Fibroblast of mammary gland (primary cell): ENCODE results near the gene BTBD9.
A peak's percentile ranks its signal among the peaks of the same experiment; 100 is the strongest.

Experiments used
- DNase-seq: peaks from one replicate; pipeline ENCODE4 v3.0.0-alpha.2; 2010; ENCODE audit warnings: low read depth
- H3K4me3 ChIP-seq: 2 replicates; pipeline ENCODE4 v1.5.1; 2011; ENCODE audit warnings: low read depth, mild to moderate bottlenecking, low read length, moderate library complexity; ENCODE audit not compliant: control insufficient read depth
- CTCF ChIP-seq: conservative IDR thresholded peaks from 2 replicates; pipeline ENCODE4 v1.5.1; 2011; ENCODE audit warnings: low read depth, low read length, inconsistent platforms; ENCODE audit not compliant: control insufficient read depth, insufficient read depth

BTBD9 gene

GRCh38 chr6:38141716-38142115 is 498.0 kb downstream of the BTBD9 start:
- DNase-seq, result no peak
- no peak for TF ChIP-seq CTCF
- H3K4me3 ChIP-seq, result no peak overlapping the region

GRCh38 chr6:38141085-38141484 is 498.6 kb downstream of the BTBD9 start:
- DNase-seq, result no peak
- H3K4me3 ChIP-seq, result no peak overlapping the region
- TF ChIP-seq CTCF, result no peak

GRCh38 chr6:38138374-38138773 is 501.4 kb downstream of the BTBD9 start:
- no peak for DNase-seq
- no peak for TF ChIP-seq CTCF
- no peak overlapping the region for H3K4me3 ChIP-seq

- H3K4me3 ChIP-seq, result no peak overlapping the region
- no peak for TF ChIP-seq CTCF
- DNase-seq, result no peak
Measured at GRCh38 chr6:38137608-38138265, 502.0 kb downstream of the BTBD9 start.

- peak; percentile 76 for DNase-seq
Measured at GRCh38 chr6:38136547-38136946, 503.2 kb downstream of the BTBD9 start.

GRCh38 chr6:38134704-38135088 is 505.0 kb downstream of the BTBD9 start:
- TF ChIP-seq CTCF, result no peak
- no peak for DNase-seq
- H3K4me3 ChIP-seq, result no peak overlapping the region

More at GRCh38 chr6:38136547-38136946, 503.2 kb downstream of the BTBD9 start:
- no peak for TF ChIP-seq CTCF
- H3K4me3 ChIP-seq, result no peak overlapping the region
